ENCODE data around the gene TMOD2. TPM values are rescaled to one million over a fixed set of nuclear protein-coding genes. Genes with fewer than 3 reads are reported as not detected.

Gene TMOD2
- total and polyA plus RNA-seq, 2 of the 8 experiments (the other 6 are each of a cell fraction or from before 2014, with no cell fraction given), result 0.80 to 6.5 TPM

GRCh38 chr15:51770902-51771301 lies 19.5 kb downstream of the TMOD2 start (continued):
- no peak for TF ChIP-seq RFX5 (IDR thresholded peaks at IDR 0.05; ENCODE audit: borderline replicate concordance, low read depth, low read length)

All from H1 (cell line).